GM19467 (cell line): ENCODE results near the gene CTNNA3.

Source experiments
- ATAC-seq: cut with Tn5 transposase; IDR thresholded peaks from one replicate; pipeline ENCODE4 v1.9.1; 2021; ENCODE audit warnings: mild to moderate bottlenecking, moderate library complexity; ENCODE audit not compliant: unreplicated experiment

The CTNNA3 gene

DNA sequence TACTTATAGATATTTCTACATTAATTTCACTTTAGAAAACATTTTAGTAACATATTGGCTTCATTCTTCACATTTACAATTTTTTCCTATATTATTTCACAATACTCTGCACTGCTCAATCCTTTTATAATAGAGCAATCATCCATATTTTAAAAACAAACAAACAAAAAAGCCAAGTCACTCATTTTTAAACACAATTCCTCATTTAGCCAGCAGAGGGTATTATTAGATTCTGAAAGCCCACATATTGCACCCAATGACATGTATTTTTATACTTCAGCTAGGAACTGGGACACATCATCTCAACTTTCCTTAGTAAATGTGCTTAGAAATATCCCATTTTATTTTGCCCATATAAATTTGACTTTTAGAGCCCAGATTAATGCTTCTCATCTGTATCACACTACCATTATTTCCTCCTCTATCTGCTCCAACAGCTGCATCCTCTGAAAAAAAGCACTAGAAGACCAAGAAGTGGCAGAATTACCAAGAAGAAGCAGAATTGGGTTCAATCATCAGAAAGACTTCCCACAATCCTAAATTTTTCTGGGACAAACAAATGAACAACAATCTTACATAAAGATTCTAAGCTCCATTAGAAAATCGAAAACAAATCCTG, 29.5 kb downstream of the CTNNA3 start:
- no peak for ATAC-seq

DNA sequence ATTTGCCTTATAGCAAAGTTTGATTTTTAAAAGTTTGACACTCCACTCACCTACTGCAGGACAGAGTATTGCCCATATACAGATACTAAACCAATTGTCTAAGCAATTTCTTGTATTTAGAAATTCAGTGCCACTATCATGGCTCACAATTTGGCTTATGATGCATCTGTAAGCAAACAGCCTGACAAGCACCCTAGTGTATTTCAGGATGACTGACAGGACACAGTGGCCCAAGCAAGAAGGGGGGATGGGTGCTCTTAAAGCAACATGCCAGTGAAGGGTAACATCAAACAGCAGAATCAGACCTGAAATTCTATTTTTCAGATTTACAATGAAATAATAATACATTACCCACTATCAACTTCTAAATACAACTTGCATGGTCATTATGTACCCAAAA, 30.5 kb downstream of the CTNNA3 start:
- ATAC-seq = no peak

DNA sequence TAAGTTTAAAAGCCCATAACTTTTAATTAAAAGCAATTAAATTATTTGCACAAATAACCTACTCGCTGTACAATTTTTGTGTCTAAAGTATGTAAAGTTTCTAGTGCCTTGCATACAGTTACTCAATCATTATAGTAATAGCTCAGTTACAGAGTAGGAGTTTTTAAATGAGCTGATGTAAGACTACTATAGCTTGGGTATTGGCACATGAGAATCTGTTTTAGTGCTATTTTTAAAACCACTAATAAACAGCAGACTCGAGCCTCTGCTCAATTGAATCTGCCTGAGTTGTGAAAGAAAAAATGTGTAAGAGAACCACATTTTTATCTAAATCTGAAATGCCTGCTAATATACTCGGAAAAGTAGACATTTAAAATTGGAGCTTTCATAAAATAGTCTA, 31.1 kb downstream of the CTNNA3 start:
- ATAC-seq = no peak

DNA sequence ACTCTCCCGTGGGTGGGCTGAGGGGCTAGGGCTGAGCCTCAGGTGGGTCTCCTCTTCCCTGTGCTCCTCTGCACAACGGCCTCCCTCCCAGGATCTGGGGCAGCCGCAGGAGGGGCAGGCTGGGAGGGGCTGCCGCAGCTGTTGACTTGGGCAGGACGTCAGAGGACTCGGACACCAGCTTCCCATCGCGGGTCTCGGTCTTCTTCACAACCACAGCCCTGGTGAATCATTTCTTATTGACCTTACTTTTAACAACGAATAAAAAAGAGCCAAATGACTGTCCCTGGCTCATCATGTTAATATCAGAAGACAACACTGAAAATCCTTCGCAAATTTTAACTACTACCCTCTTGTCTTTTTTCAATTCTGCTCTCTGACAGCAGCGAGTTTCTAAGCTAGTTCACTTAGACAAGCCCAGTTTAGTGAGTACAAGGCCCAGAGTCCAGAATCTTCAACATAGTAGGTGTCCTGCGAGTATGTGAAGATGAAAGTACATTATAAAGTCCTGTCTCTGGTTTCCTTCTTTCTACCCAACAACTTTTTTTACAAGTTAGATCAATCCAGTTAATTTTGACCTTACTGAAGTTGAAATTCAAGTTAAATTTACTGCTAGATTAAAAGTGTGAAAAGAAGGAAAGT, 32.4 kb downstream of the CTNNA3 start:
- no peak for ATAC-seq

DNA sequence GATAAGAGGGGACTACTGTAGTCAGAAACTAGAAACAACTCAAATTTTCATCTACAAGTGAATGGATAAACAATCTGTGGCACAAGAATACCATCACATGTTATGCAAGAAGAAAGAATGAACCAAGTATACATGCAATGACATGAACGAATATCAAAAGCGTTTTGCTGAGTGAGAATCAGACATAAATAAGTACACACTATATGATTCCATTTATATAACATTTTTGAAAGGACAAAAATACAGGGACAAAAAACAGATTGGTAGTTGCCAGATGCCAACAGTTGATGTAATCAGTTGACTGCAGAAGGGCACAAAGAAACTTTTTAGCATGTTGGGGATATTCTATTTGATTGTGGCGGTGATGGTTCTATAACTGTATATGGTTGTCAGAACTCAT, 33.6 kb downstream of the CTNNA3 start:
- ATAC-seq = no peak

DNA sequence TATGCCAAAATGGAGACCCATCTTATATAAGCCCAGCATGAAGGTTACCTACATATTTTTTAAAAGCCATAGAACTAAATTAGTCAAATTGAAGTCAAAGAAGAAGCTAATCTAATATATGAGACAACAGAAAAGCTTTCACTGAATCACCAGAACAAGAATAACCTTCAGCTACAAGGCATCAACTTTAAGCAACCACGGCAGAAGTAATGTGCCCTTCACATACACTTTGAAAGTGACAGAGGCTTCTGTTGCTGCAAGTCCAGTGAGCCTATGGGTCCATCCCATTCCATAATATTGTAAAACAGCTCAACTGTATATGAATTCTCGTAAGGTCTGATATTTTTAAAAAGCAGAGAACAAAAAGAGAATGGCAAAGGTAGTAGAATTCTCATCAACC, 36.5 kb downstream of the CTNNA3 start:
- no peak for ATAC-seq

DNA sequence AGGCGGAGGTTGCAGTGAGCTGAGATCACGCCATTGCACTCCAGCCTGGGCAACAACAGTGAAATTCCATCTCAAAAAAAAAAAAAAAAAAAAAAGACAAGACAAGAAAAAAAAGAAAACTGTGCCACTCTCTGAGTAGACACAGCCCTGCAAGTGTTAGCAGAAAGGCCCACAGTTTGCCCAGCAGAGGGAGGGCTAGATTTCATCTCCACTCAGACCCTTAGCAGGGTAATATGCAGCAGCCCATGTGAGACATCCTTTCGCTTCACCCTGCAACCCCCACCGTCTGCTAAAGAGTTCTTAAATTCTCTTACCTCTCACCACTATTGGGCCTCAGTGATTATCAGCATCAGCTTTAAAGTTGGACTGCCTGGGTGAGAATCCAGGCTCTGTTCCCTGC, 38.2 kb downstream of the CTNNA3 start:
- no peak for ATAC-seq

DNA sequence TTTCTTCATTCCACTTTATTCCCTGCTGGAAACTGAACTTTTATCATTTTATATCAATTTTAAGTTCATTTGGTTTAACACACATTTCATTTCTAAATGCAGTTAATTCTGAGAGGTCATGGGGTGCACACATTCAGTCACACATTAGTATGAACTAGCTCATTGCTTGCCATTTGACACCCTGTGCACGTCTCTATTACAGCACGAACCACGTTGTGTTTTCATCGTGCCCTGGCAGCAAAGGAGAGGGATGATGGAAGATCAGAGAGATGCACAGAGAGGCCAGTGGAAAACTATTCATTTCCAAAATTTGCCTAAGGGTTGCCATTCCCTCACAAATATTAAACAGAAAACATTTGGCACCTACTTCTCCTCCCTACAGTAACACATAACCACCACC, 45.4 kb downstream of the CTNNA3 start:
- no peak for ATAC-seq

DNA sequence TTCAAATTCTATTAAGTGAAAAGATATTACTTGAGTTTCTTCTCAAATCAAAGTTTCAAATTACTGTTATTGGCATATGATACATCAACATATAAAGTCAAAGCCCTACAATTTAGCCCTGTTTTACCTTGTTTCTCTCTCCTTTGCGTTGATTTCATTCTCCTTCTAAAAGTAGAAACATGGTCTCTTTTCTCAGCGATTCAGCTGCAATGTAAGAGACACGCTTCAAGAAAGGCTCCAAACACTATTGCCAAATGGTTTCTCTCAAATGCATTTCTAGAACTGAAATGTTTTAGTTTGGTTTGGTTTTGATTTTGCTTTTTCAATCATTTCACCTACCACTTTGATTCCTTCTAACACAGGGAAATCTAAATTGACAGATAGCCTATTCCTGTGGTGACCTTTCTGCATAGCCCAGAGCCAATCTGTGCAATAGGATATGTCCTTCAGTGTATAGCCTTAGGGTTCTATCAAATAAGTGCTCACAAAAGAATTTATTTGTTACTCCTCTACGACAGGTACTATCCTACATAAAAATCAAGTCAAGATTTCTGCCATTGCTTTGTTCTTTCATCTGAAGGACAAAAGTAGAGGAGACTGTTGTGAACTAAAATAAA, 47.3 kb downstream of the CTNNA3 start:
- no peak for ATAC-seq

DNA sequence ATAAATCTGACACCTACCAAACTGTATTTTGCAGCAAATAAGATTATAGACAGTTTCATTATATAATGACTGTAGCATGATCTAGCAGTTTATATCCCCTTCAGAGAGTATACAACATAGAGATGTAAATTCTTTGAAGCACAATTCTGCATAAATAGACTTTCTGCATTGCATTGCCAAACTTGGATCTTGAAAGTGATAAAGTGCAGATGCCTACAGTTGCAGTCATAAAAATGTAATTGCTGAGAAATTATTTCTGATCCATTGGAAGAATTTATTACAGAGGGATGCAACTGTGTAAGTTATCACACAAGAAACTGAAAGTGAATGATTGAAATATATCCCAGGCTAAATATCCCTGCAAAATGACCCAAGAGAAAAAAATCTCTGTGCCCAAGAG, 65.1 kb downstream of the CTNNA3 start:
- no peak for ATAC-seq

DNA sequence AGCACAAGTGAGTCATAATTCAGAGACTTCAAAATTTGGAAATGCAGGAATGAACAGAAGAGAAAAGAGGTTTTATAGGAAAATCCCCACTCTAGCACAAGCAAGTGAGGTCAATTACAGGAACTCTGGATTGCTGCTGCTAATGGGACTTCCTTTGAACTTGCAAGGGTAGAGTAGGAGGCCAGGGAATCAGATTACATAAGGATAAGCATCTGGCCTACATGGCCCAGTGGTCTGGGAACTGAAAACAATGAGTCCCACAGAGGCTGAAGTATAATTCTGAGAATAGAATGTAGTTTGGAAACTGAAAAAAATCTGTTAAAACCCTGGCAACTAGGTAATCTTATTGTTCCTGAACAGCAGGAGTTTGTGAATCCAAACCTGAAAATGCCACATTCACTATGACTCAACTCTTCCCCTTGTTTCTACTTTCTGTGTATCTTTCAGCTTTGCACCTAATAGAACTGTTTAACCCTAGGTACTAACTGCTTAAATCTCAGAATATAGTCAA, 66.5 kb downstream of the CTNNA3 start:
- ATAC-seq = no peak

DNA sequence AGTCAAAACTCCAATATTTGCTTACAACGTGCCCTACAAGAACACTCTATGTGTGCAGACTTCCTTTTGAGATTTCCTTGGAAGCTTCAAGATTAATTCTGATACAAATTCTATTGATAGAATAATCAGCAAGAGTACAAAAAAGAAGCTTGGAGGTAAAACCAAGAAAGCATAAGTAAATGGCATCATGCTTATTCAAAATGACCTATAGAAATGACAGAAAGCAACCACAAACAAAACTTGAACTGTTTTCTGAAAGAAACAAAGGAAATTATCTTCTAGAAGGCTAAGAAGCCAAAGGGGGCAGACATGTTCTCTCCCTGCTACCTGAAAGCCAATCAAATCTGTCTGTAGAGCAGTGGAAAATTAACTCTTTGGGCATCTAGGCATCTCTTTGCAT, 73.0 kb downstream of the CTNNA3 start:
- ATAC-seq = no peak

DNA sequence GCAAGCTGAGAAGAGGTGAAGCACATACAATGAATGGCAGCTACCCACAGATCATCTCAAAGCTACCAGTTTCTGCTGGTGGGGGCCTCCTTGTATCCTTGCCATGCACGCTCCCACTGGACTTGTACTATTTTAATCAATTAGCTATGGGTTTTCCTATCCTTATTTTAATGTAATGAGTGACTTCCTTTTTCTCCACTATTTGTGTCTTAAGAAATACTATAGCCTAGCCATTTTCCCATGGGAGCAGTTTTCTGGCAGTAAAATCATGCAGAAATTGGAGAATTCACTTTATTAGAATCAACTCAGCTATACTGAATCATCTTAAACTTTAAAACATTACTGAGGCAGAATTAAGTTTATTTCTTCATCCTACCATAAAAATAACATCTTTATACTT, 73.5 kb downstream of the CTNNA3 start:
- ATAC-seq = no peak

DNA sequence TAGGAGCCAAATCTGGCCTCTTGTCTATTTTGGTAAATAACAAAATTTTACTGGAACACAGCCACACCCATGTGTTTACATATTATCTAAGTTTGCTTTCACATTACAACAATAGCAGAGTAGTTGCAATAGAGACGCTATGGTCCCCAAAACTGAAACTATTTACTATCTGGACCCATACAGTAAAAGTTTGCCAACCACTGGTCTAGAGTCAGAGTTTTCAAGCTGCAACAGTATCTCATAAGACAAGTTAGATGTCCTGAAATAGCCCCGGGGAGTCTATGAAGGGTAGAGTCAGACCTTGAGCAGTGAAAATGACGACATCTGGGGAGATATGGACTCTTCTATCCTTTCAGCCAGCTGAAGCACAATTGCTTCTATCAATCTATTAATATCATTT, 74.2 kb downstream of the CTNNA3 start:
- ATAC-seq = no peak

DNA sequence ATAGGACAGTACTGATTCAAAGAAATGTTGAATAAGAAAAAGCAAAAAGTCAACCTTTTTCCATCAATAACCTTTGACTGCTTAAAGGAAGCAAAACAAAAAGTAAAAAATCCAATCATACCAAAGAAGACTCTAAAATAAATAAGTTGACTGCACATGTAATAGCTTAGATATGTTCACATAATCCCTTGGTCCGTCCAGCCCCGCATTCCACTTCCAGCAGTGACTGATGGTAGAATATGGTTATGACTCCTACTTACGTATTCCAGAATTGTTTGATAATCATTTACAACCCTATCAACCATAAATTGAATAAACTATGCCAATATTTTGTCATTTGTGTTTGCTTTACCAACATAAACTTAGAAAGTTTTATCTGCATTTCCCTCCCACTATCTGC, 77.9 kb downstream of the CTNNA3 start:
- no peak for ATAC-seq

DNA sequence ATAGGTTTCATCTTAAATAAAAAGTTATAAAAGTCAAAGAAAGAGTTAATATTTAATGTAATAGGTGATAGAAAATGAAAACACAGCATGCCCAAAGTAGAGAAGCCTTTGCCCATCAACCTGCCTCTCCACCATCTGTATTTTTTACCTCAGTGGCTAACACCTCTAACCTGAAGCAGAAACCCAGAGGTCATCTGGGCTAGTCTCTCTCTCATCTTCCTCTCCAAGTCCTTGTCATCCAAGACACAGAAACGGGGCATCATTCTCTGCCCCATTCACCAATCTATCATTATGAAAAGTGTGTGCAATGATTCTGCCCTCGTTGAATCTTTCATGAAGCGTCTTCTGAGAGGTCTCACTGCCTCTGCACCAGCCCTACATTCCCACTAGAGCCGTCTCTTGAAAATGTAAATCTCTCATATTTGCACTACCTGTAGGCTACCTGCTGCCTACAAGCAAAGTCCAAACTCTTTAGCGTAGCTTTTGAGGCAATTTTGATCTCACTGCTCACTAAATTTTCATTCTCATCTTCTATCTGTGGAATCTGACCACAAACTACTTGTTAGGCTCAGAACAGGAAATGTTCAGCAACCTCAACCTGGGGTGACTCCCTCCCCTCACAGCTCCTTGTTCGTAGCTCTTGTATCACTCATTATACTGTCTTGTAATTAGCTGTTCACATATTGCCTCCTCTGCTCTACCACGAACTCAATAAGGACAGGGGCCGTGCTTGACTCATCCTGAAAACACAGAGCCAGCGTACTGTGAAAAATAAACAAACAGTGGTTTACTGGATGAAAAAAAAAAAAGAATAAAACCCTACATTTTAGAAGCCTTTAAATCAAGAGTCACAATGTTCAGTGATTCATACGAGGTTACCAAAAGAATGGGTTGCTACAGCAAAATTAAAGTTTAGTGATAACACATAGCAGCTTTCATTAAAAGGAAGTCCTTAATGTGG, 83.1 kb downstream of the CTNNA3 start:
- ATAC-seq = peak; percentile 95

DNA sequence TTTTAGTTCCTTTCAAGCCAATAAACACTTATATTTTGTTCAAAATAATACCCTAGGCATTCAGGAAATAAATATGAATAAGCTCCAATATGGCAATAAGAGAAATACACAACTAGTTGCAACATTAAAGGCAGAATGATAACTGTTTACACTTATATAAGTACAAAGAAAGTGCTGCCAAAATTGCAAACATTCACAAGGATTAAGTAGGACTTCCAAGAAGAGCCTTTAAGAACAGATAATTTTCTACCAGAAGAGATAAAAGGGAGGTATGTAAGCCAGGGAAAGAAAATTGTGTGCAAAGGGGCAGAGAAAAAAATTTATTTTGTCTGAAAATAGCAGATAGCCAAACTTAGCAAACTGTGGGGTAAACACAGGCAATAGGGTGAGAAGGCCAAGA, 83.8 kb downstream of the CTNNA3 start:
- no peak for ATAC-seq

DNA sequence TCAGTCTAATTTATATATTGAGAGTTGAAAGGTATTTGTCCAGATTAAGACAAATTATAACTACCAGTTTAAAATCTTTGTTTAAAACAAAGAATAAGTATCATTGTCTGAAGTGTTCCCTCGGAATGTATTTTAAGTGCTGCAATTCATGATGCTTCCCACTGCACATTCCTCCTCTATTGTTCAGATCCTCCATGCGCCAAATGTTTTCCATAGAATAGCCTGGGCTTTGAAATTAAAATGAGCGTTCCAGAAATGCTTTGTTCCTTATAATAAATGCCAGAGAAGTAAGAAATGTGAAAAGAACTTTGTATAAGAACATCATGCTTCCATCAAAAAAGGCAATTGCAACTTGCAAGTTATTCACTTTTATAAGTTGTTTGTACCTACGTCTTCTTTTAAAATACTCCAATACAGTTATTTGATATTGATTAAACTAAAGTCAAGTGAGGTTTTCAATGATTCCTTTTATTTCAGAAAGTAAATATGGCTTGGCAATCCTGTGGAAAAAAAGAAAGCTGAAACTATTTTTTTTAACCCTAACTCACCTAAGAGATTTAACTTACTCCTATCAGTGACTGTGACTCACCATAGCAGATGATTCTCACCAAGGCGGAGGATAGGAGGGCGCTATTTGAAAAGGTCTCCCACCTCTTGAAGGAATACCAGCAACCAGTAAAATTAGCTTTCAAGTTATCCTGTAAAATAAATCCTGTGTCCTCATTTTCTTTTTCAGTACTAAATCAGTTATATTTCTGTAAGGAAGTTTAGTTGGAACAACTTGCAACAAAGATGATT, 85.8 kb downstream of the CTNNA3 start:
- no peak for ATAC-seq

DNA sequence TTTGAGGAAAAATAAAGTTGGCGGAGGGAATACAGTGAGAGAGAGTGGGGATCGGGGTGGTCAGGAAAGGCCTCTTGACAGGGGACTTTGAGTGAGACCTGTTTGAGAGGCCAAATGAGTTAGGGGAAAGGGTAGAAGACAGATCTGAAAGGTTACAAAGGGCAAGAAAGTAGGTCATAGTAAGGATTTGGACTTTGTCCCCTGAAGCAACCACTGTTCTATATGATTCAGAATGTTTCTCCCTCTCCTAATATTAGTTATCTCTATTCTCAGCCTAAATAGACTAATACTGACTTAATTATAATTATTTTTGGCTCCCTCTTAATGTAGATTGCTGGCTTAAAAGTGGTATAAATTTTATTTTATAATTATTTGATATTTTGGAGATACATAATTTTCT, 88.0 kb downstream of the CTNNA3 start:
- no peak for ATAC-seq

DNA sequence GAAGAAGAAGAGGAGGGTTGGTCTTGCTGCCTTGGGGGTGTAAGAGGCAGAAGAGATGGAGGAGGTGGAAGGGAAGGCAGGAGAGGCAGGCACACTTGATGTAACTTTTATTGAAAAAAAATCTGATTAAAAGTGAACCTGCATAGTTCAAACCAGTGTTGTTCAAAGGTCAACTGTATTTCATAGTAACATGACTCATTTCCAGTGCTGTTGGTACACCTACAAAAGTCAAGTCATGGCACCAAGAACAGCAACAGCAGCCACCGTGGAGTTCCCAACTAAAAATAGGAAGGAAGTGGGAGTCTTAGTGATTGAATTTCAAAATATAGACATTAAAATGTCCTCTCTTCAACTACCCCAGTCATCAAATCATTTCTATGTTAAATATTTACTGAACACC, 88.5 kb downstream of the CTNNA3 start:
- ATAC-seq = no peak

DNA sequence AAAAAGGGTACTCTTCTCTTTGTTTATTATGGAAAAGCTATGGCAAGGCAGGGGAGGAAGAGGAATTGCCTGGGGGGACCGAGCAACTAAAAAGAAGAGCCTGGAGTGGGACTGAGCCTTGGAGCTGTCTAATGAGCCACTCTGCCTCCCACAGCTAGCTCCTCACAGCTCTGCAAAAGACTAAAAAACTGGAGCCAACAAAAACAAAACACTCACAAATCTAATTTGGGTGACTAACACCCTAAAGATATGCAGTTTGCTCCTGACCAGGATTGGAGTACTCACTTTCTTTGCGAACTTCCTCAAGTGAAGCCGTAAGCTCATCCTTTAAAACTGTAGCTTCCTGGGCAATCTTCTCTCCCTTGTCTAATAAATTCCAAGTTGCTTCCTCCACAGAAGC, 89.4 kb downstream of the CTNNA3 start:
- ATAC-seq = no peak
